BE2C (cell line): ENCODE results near the gene KRTAP9-6.
"Not testable (repeated sequence)": the region's sequence is repeated elsewhere in the genome, so short reads cannot be mapped to it uniquely, and the experiment has no call there.

Experiments used
- DNase-seq: peaks from one replicate; pipeline ENCODE4 v3.0.0-alpha.2; 2020
- H3K27me3 ChIP-seq: fragments of 250-450 bp; sonication (Bioruptor Pico); 2 replicates; pipeline ENCODE4 v1.5.1; 2020; ENCODE audit warnings: mild to moderate bottlenecking
- H3K36me3 ChIP-seq: fragments of 250-450 bp; sonication (Bioruptor Pico); 2 replicates; pipeline ENCODE4 v1.5.1; 2020; ENCODE audit warnings: mild to moderate bottlenecking
- H3K4me1 ChIP-seq: fragments of 250-450 bp; sonication (Bioruptor Pico); 2 replicates; pipeline ENCODE4 v1.5.1; 2020
- H3K4me3 ChIP-seq: 2 replicates; pipeline ENCODE4 v1.5.1; 2011; ENCODE audit warnings: low read depth, low read length
- H3K9me3 ChIP-seq: fragments of 250-450 bp; sonication (Bioruptor Pico); 2 replicates; pipeline ENCODE4 v1.5.1; 2020
- CTCF ChIP-seq: IDR thresholded peaks from 2 replicates; pipeline ENCODE4 v1.5.1; 2012; ENCODE audit warnings: mild to moderate bottlenecking, low read depth, low read length

The KRTAP9-6 gene

DNA sequence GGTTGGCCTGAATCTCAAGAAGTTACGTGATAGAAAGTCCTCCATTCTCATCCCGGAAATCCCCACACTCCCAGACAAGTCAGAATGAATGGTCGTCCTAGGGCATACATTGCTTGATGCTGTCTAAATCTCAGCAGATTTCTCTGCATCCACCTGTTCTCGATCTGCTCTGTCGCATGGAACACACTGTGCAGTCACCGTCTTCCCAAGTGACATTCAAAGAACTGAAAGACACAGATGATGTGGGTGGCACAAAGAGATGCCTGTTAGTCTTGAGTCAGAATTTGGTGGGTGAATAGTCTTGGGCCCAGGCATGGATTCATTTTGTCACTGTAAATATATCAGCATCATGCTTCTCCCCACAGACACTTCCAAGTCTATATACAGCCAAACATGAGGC, 33.4 kb upstream of the KRTAP9-6 start:
- DNase-seq = no peak
- Histone ChIP-seq H3K4me3 (no peak overlapping the region), H3K4me1 (no peaks in the 10 kb centered on the region), H3K9me3 (no peaks in the 10 kb centered on the region), H3K27me3 (peaks cover 47% of the 10 kb centered on the region), H3K36me3 (no peaks in the 10 kb centered on the region)
- TF ChIP-seq CTCF = no peak

- not testable (repeated sequence) for DNase-seq, H3K4me3 ChIP-seq, H3K36me3 ChIP-seq, H3K9me3 ChIP-seq, H3K4me1 ChIP-seq
- peaks cover 47% of the 10 kb centered on the region for H3K27me3 ChIP-seq
Observed at GRCh38 chr17:41232399-41233105, 32.6 kb upstream of the KRTAP9-6 start, which contains the start of gene KRTAP9-3. KRTAP9-3 (plus strand) TSS chr17:41232449; CDS start chr17:41232502, 53 bp downstream.

- not testable (repeated sequence) for H3K4me1 ChIP-seq, DNase-seq, H3K9me3 ChIP-seq, H3K4me3 ChIP-seq, H3K36me3 ChIP-seq
- peaks cover 17% of the 10 kb centered on the region for H3K27me3 ChIP-seq
Observed at GRCh38 chr17:41237116-41237515, 28.1 kb upstream of the KRTAP9-6 start.

GRCh38 chr17:41237949-41238437, 27.2 kb upstream of the KRTAP9-6 start, which contains the start of gene KRTAP9-8:
KRTAP9-8 (plus strand) TSS chr17:41237999; CDS start chr17:41238052, 53 bp downstream.
- not testable (repeated sequence) for H3K36me3 ChIP-seq, H3K9me3 ChIP-seq, DNase-seq, H3K4me1 ChIP-seq, H3K4me3 ChIP-seq
- peaks cover 17% of the 10 kb centered on the region for H3K27me3 ChIP-seq

GRCh38 chr17:41246995-41247787, 18.0 kb upstream of the KRTAP9-6 start:
- H3K27me3 ChIP-seq = peaks cover 14% of the 10 kb centered on the region
- not testable (repeated sequence) for H3K4me3 ChIP-seq, H3K4me1 ChIP-seq, DNase-seq, H3K36me3 ChIP-seq, H3K9me3 ChIP-seq

GRCh38 chr17:41249637-41250240, 15.4 kb upstream of the KRTAP9-6 start, which contains the start of gene KRTAP9-4:
KRTAP9-4 (plus strand) TSS chr17:41249687; CDS start chr17:41249721, 34 bp downstream.
- not testable (repeated sequence) for H3K9me3 ChIP-seq, H3K4me3 ChIP-seq, H3K4me1 ChIP-seq, H3K36me3 ChIP-seq, DNase-seq
- peaks cover 37% of the 10 kb centered on the region for H3K27me3 ChIP-seq

DNA sequence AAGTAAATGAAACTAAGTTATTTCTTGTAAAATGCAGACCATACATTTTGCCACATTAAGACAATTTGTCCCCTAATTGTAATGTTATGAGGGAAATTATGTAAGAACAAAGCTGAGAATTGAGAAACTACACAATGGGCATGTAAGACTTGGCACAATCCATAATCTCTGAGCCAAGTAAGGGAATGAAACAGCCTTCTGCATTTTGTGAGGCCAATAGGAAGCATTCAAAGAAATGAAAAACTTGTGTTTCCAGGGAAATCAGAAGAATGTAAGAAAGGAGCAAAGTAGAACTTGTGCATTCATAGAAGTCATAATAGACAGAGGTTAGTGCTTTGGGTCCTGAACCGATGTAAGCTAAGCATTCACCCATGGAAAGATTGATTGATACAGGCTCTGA, 13.9 kb upstream of the KRTAP9-6 start:
- H3K9me3 ChIP-seq = no peaks in the 10 kb centered on the region
- no peak for TF ChIP-seq CTCF
- H3K4me3 ChIP-seq = no peak overlapping the region
- H3K27me3 ChIP-seq = peaks cover 41% of the 10 kb centered on the region
- DNase-seq = no peak
- H3K36me3 ChIP-seq = no peaks in the 10 kb centered on the region
- H3K4me1 ChIP-seq = no peaks in the 10 kb centered on the region

- Histone ChIP-seq H3K9me3 (no peaks in the 10 kb centered on the region), H3K36me3 (no peaks in the 10 kb centered on the region), H3K27me3 (peaks cover 74% of the 10 kb centered on the region), H3K4me1 (no peaks in the 10 kb centered on the region), H3K4me3 (no peak overlapping the region)
- DNase-seq = no peak
- TF ChIP-seq CTCF = no peak
Observed at GRCh38 chr17:41254861-41255260, 10.3 kb upstream of the KRTAP9-6 start.

- peaks cover 75% of the 10 kb centered on the region for H3K27me3 ChIP-seq
Observed at GRCh38 chr17:41255381-41256290, 9.5 kb upstream of the KRTAP9-6 start, which contains the start of gene KRTAP9-9. KRTAP9-9 (plus strand) TSS chr17:41255384.

More at GRCh38 chr17:41255381-41256290, 9.5 kb upstream of the KRTAP9-6 start, which contains the start of gene KRTAP9-9:
- not testable (repeated sequence) for H3K9me3 ChIP-seq, DNase-seq, H3K4me1 ChIP-seq, H3K4me3 ChIP-seq, H3K36me3 ChIP-seq
